ENCODE data around the gene GPR141. TPM values are rescaled to one million over a fixed set of nuclear protein-coding genes. Genes with fewer than 3 reads are reported as not detected.

The GPR141 gene
- polyA plus RNA-seq (ENCODE audit: insufficient read length), result 0.28 TPM

- DNase-seq, result no peak
Observed at GRCh38 chr7:37683246-37684120, at the start of gene GPR141. Gene GPR141, plus strand, starts transcription at chr7:37683766. Its CDS starts 56,628 bp downstream, at chr7:37740394.

- no peak for DNase-seq
Observed at GRCh38 chr7:37635346-37635745, 48.2 kb upstream of the GPR141 start.

GRCh38 chr7:37642028-37642540 is 41.5 kb upstream of the GPR141 start:
- no peak for DNase-seq

- DNase-seq, result no peak
Observed at GRCh38 chr7:37643876-37644275, 39.7 kb upstream of the GPR141 start.

- DNase-seq, result no peak
Observed at GRCh38 chr7:37645282-37646050, 38.1 kb upstream of the GPR141 start.

GRCh38 chr7:37656913-37657530 is 26.5 kb upstream of the GPR141 start:
- no peak for DNase-seq

- no peak for DNase-seq
Observed at GRCh38 chr7:37657816-37658215, 25.8 kb upstream of the GPR141 start.

GRCh38 chr7:37659971-37660565 is 23.5 kb upstream of the GPR141 start:
- DNase-seq, result no peak

GRCh38 chr7:37660614-37661013 is 23.0 kb upstream of the GPR141 start:
- DNase-seq, result no peak

GRCh38 chr7:37663693-37664092 is 19.9 kb upstream of the GPR141 start:
- no peak for DNase-seq

- no peak for DNase-seq
Observed at GRCh38 chr7:37665352-37666022, 18.1 kb upstream of the GPR141 start.

GRCh38 chr7:37666026-37666799 is 17.4 kb upstream of the GPR141 start:
- no peak for DNase-seq

GRCh38 chr7:37669818-37670217 is 13.7 kb upstream of the GPR141 start:
- no peak for DNase-seq

GRCh38 chr7:37670436-37670835 is 13.1 kb upstream of the GPR141 start:
- DNase-seq, result no peak

- no peak for DNase-seq
Observed at GRCh38 chr7:37671876-37672275, 11.7 kb upstream of the GPR141 start.

- no peak for DNase-seq
Observed at GRCh38 chr7:37672926-37673325, 10.6 kb upstream of the GPR141 start.

- DNase-seq, result no peak
Observed at GRCh38 chr7:37673523-37673922, 10.0 kb upstream of the GPR141 start.

- DNase-seq, result no peak
Observed at GRCh38 chr7:37674531-37674930, 9.0 kb upstream of the GPR141 start.

GRCh38 chr7:37675749-37676148 is 7.8 kb upstream of the GPR141 start:
- DNase-seq, result no peak

GRCh38 chr7:37684927-37685326 is 1.4 kb downstream of the GPR141 start:
- no peak for DNase-seq

All from hindlimb muscle (tissue), 1 donor.